Measurements from ENCODE around the gene SLC30A10.

- TF ChIP-seq CTCF (IDR thresholded peaks at IDR 0.05) (no peak), POLR2A (IDR thresholded peaks at IDR 0.05) (no peak)
These were observed 1.9 kb downstream of the SLC30A10 start for GRCh38 chr1:219926363-219926998.
